Caco-2 (cell line): Measurements from ENCODE around the gene LRRC2. TPM values are rescaled to one million over a fixed set of nuclear protein-coding genes. Genes with fewer than 3 reads are reported as not detected.

Experiments used
- BruUV-seq: library from RNA; stranded (reverse); fragments of 400-500 nt; replicated peaks from 2 replicates; lab custom pipeline; 2021; lab: Mats Ljungman, UMichigan
- CTCF ChIA-PET: fragments of 300-600 bp; sonication (Branson Sonifier 250); formaldehyde crosslinking; loops from one replicate; lab custom pipeline; 2022; ENCODE audit warnings: antibody characterized with exemption; lab: Charles Lee
- POLR2A ChIA-PET: fragments of 300-600 bp; sonication (Branson Sonifier 250); formaldehyde crosslinking; loops from one replicate; lab custom pipeline; 2022; ENCODE audit warnings: antibody characterized with exemption; lab: Charles Lee
- DNase-seq, 2 experiments: peaks; one replicate each; pipeline versions ENCODE4 v3.0.0 to v3.0.0-alpha.2; 2020 to 2022
- H3K27me3 ChIP-seq: replicated peaks from 2 replicates; pipeline ENCODE4 v1.6.0; 2011; ENCODE audit warnings: low read length; ENCODE audit not compliant: control insufficient read depth, insufficient read depth
- H3K36me3 ChIP-seq: 2 replicates; pipeline ENCODE4 v1.5.1; 2011; ENCODE audit warnings: low read length; ENCODE audit not compliant: control insufficient read depth, insufficient read depth
- H3K4me1 ChIP-seq: fragments of 250-450 bp; sonication (Bioruptor Pico); 2 replicates; pipeline ENCODE4 v1.5.1; 2020; ENCODE audit warnings: mild to moderate bottlenecking
- H3K4me3 ChIP-seq: 2 replicates; pipeline ENCODE4 v1.5.1; 2011; ENCODE audit warnings: low read depth, mild to moderate bottlenecking, control low read depth, low read length
- H3K9me3 ChIP-seq: fragments of 250-450 bp; sonication (Bioruptor Pico); 2 replicates; pipeline ENCODE4 v1.5.1; 2020; ENCODE audit warnings: mild to moderate bottlenecking, moderate library complexity
- H3K27ac Mint-ChIP-seq: one replicate; pipeline ENCODE4 v1.8.0; 2022; ENCODE audit warnings: mixed read lengths; ENCODE audit not compliant: unreplicated experiment
- H3K27me3 Mint-ChIP-seq: one replicate; pipeline ENCODE4 v1.8.0; 2022; ENCODE audit warnings: mixed read lengths; ENCODE audit not compliant: insufficient read depth, unreplicated experiment
- H3K36me3 Mint-ChIP-seq: one replicate; pipeline ENCODE4 v1.8.0; 2022; ENCODE audit warnings: mild to moderate bottlenecking, mixed read lengths; ENCODE audit not compliant: insufficient read depth, unreplicated experiment
- H3K4me1 Mint-ChIP-seq: one replicate; pipeline ENCODE4 v1.8.0; 2022; ENCODE audit warnings: low read depth, mixed read lengths; ENCODE audit not compliant: unreplicated experiment
- H3K4me3 Mint-ChIP-seq: one replicate; pipeline ENCODE4 v1.8.0; 2022; ENCODE audit warnings: mild to moderate bottlenecking, moderate library complexity, mixed read lengths; ENCODE audit not compliant: unreplicated experiment
- H3K9me3 Mint-ChIP-seq: one replicate; pipeline ENCODE4 v1.8.0; 2022; ENCODE audit warnings: mixed read lengths; ENCODE audit not compliant: unreplicated experiment
- CTCF ChIP-seq, 2 experiments: fragments of 200-600 bp in 1 of 2; IDR thresholded peaks; 1 replicate in 1 of 2; 2 replicates in 1 of 2; pipeline versions ENCODE4 v1.5.1 to v1.8.0; 2011 to 2022; ENCODE audit warnings: antibody characterized with exemption in 1 of 2, control low read depth in 1 of 2, inconsistent platforms in 1 of 2, low read depth in 1 of 2, low read length in 1 of 2, mild to moderate bottlenecking in 1 of 2, moderate library complexity in 1 of 2; ENCODE audit not compliant: insufficient read depth in 1 of 2, severe bottlenecking in 1 of 2, unreplicated experiment in 1 of 2
- intact Hi-C: fragments of 100-400 bp; cut with micrococcal nuclease; formaldehyde crosslinking; loops from one replicate; pipeline ENCODE4 v1.10.0; 2022; ENCODE audit not compliant: unreplicated experiment
- total RNA-seq: library from RNA; stranded (reverse); gene quantifications from 2 replicates; pipeline ENCODE4 v1.2.3, GENCODE V29; 2022

LRRC2 gene
- total RNA-seq, 1 experiment from 2014 or later: 0.27 TPM

- no peak for TF ChIP-seq CTCF (IDR thresholded peaks at IDR 0.05; ENCODE audit: insufficient read depth in 1 of 2, low read depth in 1 of 2, low read length in 1 of 2, severe bottlenecking in 1 of 2, unreplicated experiment in 1 of 2)
- Histone ChIP-seq H3K27me3 (no peaks in the 10 kb centered on the region), H3K4me1 (no peaks in the 10 kb centered on the region), H3K36me3 (no peaks in the 10 kb centered on the region), H3K4me3 (no peak overlapping the region), H3K9me3 (no peaks in the 10 kb centered on the region)
- Mint-ChIP-seq H3K4me1 (no peaks in the 10 kb centered on the region), H3K9me3 (no peaks in the 10 kb centered on the region), H3K27ac (no peak overlapping the region), H3K4me3 (no peak overlapping the region), H3K36me3 (no peaks in the 10 kb centered on the region), H3K27me3 (no peaks in the 10 kb centered on the region)
- ChIA-PET CTCF (no interaction called here), POLR2A (no interaction called here)
- intact Hi-C loops: no loop called here
- BruUV-seq: no TSS peak
- DNase-seq: no peak
Measured at GRCh38 chr3:46521096-46521495, 45.0 kb downstream of the LRRC2 start.

- no peak overlapping the region for H3K4me3 ChIP-seq
- H3K4me1 ChIP-seq: no peaks in the 10 kb centered on the region
- Mint-ChIP-seq H3K9me3 (no peaks in the 10 kb centered on the region), H3K4me3 (no peak overlapping the region), H3K27ac (no peak overlapping the region), H3K4me1 (no peaks in the 10 kb centered on the region), H3K36me3 (no peaks in the 10 kb centered on the region), H3K27me3 (no peaks in the 10 kb centered on the region)
- no peaks in the 10 kb centered on the region for H3K27me3 ChIP-seq
- ChIA-PET POLR2A (no interaction called here), CTCF (no interaction called here)
- BruUV-seq: no TSS peak
- no peaks in the 10 kb centered on the region for H3K9me3 ChIP-seq
- no peaks in the 10 kb centered on the region for H3K36me3 ChIP-seq
- no peak for DNase-seq
- no peak for TF ChIP-seq CTCF (IDR thresholded peaks at IDR 0.05; ENCODE audit: insufficient read depth in 1 of 2, low read depth in 1 of 2, low read length in 1 of 2, severe bottlenecking in 1 of 2, unreplicated experiment in 1 of 2)
- intact Hi-C loops: no loop called here
Measured at GRCh38 chr3:46520531-46520930, 45.6 kb downstream of the LRRC2 start.

GRCh38 chr3:46519952-46520351, 46.1 kb downstream of the LRRC2 start:
- no peak for DNase-seq
- no TSS peak for BruUV-seq
- H3K36me3 ChIP-seq: no peaks in the 10 kb centered on the region
- TF ChIP-seq CTCF (IDR thresholded peaks at IDR 0.05; ENCODE audit: insufficient read depth in 1 of 2, low read depth in 1 of 2, low read length in 1 of 2, severe bottlenecking in 1 of 2, unreplicated experiment in 1 of 2): no peak
- H3K4me1 ChIP-seq: no peaks in the 10 kb centered on the region
- H3K27me3 ChIP-seq: no peaks in the 10 kb centered on the region
- intact Hi-C loops: no loop called here
- ChIA-PET CTCF (no interaction called here), POLR2A (no interaction called here)
- no peaks in the 10 kb centered on the region for H3K27me3 Mint-ChIP-seq
- no peak overlapping the region for H3K4me3 Mint-ChIP-seq
- no peaks in the 10 kb centered on the region for H3K36me3 Mint-ChIP-seq
- H3K4me3 ChIP-seq: no peak overlapping the region
- H3K27ac Mint-ChIP-seq: no peak overlapping the region
- no peaks in the 10 kb centered on the region for H3K9me3 ChIP-seq
- H3K4me1 Mint-ChIP-seq: no peaks in the 10 kb centered on the region
- no peaks in the 10 kb centered on the region for H3K9me3 Mint-ChIP-seq
